Coronary artery (tissue), 2 donors: ENCODE results near the gene FGGY.
A peak's percentile ranks its signal among the peaks of the same experiment; 100 is the strongest.

Experiments
- DNase-seq: peaks from one replicate; pipeline ENCODE4 v3.0.0-alpha.2; 2017; ENCODE audit warnings: low spot score
- H3K27ac ChIP-seq, 2 donors: fragments of 200-600 bp; sonication (generic); one replicate each; pipeline ENCODE4 v1.5.1; 2016 to 2019
- H3K4me3 ChIP-seq: fragments of 200-600 bp; sonication (generic); 2 replicates; pipeline ENCODE4 v1.5.1; 2016; ENCODE audit warnings: mild to moderate bottlenecking, moderate library complexity
- TF ChIP-seq, protein P1 (sequence below): fragments of 200-600 bp; sonication (generic); IDR thresholded peaks from one replicate; pipeline ENCODE4 v1.5.1; 2019; ENCODE audit warnings: antibody characterized with exemption

Gene FGGY

DNA sequence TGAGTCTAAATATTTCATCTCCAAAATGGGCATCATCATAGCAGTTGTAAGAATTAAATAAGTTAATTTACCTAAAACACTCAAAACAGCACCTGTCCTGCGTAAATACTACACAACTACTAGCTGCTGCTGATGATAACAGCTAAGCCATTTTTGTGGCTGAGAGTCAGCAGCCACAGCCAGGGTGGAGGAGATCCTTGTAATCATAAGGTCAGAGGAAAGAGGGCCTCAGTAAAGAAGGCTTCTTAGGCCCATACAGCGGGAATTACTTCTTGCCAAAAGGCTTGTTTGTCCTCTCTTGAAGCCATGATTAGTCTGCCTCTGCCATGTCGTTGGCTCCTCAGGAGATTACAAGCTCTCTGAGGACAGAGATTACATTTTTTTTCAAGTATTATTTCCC is 245.0 kb downstream of the FGGY start:
- TF ChIP-seq, protein P1, sequence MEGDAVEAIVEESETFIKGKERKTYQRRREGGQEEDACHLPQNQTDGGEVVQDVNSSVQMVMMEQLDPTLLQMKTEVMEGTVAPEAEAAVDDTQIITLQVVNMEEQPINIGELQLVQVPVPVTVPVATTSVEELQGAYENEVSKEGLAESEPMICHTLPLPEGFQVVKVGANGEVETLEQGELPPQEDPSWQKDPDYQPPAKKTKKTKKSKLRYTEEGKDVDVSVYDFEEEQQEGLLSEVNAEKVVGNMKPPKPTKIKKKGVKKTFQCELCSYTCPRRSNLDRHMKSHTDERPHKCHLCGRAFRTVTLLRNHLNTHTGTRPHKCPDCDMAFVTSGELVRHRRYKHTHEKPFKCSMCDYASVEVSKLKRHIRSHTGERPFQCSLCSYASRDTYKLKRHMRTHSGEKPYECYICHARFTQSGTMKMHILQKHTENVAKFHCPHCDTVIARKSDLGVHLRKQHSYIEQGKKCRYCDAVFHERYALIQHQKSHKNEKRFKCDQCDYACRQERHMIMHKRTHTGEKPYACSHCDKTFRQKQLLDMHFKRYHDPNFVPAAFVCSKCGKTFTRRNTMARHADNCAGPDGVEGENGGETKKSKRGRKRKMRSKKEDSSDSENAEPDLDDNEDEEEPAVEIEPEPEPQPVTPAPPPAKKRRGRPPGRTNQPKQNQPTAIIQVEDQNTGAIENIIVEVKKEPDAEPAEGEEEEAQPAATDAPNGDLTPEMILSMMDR = no peak
- Histone ChIP-seq H3K27ac (no peak overlapping the region), H3K4me3 (no peak overlapping the region)
- DNase-seq = no peak

DNA sequence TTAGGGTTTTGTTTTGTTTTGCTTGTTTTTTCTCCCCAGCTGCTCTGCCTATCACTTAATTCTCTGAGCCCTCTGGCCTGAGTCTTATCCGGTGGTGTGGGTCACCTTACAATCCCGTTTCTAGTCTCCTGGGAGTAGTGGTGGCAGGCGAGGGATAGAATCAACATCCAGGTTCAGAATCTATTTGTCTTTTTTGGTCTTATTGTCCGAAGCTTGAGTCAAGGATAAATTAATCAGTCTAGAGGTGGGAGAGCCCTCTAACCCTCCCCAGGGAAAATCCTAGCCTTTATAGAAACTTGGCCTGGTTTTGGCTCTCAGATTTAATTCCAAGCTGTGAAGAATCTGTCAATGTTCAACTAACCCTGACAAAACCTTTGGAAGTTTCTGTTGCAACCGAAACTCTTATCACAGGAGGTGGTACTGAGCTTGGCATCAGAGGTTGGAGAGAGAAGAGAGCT is 246.3 kb downstream of the FGGY start:
- no peak overlapping the region for H3K27ac ChIP-seq
- DNase-seq = no peak
- TF ChIP-seq, protein P1 = no peak
- no peak overlapping the region for H3K4me3 ChIP-seq

DNA sequence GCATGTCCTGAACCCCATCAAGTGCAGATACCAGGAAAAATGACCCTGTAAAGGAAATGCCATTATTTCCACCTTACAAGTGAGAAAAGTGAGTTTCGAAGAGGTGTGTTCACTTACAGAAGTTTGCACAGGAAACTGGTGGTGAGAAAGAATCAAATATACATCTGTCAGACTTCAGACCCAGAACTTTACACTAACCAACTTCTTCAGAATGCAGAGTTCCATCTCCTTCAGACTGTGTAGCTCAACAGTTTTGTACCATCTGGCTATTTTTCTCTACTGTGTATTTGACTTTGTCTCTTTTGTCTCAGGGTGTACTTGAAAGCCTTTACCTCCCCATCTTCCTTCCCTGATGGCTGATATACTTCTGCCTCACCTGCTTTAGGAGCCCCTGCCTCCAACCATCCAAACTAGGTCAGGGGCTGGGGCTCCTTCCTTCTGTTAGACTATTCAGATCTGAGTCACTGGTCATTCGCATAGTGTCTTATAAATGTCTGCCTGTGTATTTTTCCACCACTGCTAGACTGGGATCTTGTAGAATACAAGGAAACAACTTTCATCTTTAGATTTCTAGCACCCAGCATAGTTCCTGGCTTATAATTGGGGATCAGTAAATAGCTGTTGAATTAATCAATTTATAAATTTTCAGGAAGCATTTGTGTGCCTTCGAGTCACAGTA is 247.9 kb downstream of the FGGY start:
- DNase-seq = no peak
- Histone ChIP-seq H3K27ac (no peak overlapping the region), H3K4me3 (no peak overlapping the region)
- TF ChIP-seq, protein P1 = no peak

DNA sequence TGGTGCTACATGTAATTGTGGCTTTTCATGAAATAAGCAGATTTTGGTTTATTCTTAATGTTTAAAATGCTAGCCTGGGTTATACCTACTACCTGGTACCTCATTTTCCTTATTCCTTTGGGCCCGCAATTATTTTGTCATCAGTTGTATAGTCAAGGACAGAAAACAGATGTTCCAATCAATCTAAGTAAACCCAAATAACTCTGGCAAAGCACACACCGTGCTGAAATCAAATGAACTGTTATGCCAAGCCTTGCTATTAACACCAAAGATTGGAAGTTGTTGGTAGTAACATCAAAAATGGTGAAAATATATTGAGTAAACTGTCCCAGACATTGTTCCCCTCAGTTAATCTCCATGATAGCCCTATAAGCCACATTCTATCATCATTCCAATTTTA is 248.9 kb downstream of the FGGY start:
- no peak overlapping the region for H3K4me3 ChIP-seq
- TF ChIP-seq, protein P1 = no peak
- no peak overlapping the region for H3K27ac ChIP-seq
- no peak for DNase-seq

DNA sequence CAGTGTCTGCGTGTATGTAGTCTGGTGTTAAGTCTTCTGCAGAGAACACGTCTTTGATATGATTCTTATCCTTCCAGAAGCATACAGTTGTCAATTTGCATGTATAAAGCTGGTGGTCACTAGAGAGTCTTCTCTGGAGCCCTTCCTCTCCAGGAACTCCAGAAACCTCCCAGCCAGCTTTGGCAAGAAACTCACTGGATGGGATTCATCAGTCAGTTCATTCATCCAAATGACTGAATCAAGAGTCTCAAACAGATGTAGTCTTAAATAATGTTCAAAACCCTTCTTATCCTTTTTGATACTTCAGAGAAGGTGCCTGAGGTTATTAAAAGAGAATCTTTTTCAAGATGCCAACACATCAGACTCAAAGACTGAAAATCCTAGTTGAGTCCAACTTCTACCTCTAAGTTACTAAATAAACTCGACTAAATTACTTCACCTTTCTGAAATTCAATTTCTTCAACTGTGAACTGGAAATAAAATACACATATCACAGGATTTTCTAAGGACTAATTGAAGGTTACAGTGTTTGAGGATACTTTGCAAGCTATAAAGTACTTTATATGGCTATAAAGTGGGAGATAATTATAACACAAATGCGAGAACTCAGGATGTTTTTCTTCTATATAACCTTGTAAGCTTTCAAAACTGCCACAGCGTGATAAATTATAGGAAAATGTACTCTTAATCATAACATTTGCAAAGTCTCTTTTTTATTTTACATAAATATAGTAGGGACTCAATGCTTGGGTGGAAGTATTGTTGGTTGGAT is 252.4 kb downstream of the FGGY start:
- no peak overlapping the region for H3K27ac ChIP-seq
- no peak overlapping the region for H3K4me3 ChIP-seq
- no peak for DNase-seq
- TF ChIP-seq, protein P1 = no peak

DNA sequence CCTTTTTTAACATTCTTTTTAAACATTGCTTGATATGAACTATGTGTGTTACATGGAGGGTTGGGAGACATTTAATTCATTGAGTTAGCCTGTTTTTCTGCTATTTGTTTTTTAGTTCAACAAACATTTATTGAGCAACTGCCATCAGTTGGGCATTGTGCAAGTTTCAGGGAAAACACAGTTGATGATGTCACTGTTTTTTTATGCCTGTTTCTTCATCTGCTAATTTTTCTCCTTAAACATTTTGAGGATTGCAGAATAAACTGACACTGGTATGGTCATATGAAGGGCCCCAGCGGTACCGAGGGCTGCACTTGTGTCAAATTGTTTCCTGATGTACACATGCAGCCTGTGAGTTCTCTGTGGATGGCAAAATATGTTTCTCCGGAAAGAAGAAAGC is 253.0 kb downstream of the FGGY start:
- no peak for DNase-seq
- peak overlapping the region; percentile 3 to 6 for H3K27ac ChIP-seq
- no peak overlapping the region for H3K4me3 ChIP-seq
- TF ChIP-seq, protein P1 = no peak

DNA sequence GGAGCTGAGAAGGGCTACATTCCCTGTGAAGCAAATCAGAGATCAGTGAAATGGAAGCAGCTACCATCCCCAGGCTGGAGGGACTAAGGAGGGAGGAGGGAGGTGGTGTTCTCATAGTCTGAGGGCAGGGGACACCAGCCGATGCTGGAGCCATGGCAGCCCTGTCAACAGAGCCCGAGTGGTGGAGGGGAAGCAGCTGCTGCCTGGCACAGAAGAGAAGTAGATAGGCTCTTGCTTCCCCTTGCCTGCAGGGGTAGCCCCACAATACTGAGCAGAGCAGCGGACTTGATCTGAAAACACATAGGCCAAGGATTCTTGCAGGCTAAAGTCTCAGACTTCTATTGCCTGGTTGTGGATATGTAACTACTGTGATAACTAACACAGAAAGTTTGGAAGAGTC is 255.1 kb downstream of the FGGY start:
- Histone ChIP-seq H3K4me3 (no peak overlapping the region), H3K27ac (no peak overlapping the region)
- no peak for DNase-seq
- TF ChIP-seq, protein P1 = no peak
